ENCODE results near the gene HSBP1L1.

Gene HSBP1L1

DNA sequence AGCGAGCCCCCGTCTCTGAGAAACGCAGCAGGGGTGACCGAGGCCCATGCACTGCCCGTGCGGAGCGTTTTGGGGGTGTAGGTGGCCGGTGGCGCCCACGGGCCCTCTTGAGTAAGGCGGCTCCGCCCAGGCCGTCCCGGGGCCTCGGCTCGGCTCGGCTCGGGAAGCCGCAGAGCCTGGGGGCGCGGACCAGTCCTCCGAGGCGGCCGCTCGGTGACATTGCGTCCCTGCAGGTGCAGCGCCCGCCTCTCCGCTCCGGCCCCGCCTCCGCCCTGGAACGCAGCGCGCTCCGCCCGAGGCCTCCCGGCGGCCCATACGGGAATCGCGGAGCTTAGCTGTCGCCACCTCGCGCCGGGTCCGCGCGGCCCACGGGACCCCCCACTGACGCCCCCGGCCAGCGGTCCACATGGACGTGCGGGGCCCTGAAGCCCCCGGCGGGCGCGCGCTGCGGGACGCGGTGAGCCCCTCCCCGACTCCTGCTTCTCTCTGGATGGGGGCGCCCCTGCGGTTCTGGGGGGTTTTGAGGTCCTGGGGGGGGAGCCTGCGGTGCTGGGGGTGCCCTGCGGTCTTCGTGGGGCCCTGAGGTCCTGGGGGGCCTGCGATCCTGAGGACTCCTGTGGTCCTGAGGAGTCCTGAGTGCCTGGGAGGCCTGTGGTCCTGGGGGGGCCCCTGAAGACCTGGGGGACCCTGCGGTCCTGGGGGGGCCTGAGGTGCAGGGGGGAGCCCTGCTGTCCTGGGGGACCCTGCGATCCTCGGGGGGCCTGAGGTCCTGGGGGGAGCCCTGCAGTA, at the start of gene HSBP1L1:
HSBP1L1 (plus strand) TSS at position 314 of the 789 bp plus-strand sequence; CDS start at position 407, 93 bp downstream.
- peak; percentile 54 for DNase-seq

GRCh38 chr18:79915161-79916127, 49.0 kb upstream of the HSBP1L1 start:
- DNase-seq: no peak

GRCh38 chr18:79916128-79916494, 48.3 kb upstream of the HSBP1L1 start:
- DNase-seq: no peak

GRCh38 chr18:79916546-79917168, 47.8 kb upstream of the HSBP1L1 start:
- DNase-seq: no peak

DNA sequence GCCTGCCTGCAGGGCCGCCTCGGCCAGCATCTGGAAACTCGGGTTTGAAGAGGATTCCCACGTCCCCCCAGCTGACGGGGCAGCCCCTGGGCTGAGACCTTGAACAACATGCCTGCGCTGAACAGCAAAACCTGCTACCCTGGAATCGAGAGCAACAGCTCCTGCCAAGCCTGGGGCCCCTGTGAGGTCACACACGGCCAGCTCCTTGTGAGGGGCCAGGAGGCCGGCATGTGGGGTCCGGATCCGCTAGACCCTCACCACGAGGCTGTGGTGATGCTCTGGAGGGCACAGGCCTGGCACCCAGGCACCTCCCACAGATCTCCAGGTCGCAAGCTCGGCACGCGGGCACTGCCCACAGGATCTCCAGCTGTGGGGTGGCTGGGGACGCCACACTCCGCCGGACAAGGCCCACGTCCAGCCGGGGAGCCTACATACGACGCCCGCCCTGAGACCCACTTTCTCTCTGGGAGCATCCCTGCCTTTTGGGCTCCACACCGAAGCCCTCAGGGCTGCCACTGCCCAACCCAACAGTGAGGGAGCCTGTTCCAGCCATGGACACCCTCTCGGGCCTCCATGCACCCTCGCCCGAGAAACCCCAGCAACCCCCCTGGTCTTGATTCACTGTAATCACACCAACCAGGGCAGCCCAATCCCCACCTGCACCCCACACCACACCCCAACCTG, 47.1 kb upstream of the HSBP1L1 start:
- no peak for DNase-seq

- DNase-seq: no peak
Measured at GRCh38 chr18:79917853-79918614, 46.4 kb upstream of the HSBP1L1 start.

DNA sequence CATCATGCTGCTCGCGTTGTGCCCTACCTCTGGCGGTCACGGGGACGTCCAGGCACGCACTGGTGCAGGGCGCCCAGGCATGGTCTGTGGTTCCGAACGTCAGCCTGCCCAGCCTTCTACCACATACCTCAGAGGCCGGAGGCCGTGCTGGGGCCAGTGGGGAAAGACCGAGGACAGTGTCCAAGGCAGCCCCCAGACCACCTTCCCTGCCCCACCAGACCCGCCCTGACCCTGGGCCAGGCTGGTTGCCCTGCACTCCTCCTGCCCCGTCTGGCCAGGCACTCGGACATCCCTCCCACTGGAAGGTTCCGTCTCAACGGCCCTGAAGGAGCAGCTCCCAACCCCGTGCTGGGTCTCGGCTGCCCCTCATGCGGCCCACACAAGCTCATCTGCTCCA, 45.8 kb upstream of the HSBP1L1 start:
- no peak for DNase-seq

DNA sequence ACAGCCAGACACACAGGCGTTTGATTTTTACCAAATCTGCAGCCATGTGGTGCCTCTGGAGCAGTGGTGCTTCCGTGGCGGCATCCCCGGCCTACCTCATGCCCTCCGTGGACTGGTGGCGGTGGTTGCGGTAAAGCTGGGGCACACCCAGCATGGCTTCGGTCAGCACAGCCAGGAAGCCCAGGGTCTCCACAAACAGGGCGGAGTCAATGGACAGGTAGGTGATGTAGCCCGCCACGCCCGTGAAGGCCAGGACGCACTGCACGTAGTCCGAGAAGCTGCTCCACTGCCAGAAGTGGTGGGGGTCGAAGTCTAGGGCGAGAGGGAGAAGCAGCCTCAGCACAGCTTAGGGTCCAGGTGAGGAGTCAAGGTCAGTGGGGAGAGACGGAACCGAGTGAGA, 45.4 kb upstream of the HSBP1L1 start:
- no peak for DNase-seq

DNA sequence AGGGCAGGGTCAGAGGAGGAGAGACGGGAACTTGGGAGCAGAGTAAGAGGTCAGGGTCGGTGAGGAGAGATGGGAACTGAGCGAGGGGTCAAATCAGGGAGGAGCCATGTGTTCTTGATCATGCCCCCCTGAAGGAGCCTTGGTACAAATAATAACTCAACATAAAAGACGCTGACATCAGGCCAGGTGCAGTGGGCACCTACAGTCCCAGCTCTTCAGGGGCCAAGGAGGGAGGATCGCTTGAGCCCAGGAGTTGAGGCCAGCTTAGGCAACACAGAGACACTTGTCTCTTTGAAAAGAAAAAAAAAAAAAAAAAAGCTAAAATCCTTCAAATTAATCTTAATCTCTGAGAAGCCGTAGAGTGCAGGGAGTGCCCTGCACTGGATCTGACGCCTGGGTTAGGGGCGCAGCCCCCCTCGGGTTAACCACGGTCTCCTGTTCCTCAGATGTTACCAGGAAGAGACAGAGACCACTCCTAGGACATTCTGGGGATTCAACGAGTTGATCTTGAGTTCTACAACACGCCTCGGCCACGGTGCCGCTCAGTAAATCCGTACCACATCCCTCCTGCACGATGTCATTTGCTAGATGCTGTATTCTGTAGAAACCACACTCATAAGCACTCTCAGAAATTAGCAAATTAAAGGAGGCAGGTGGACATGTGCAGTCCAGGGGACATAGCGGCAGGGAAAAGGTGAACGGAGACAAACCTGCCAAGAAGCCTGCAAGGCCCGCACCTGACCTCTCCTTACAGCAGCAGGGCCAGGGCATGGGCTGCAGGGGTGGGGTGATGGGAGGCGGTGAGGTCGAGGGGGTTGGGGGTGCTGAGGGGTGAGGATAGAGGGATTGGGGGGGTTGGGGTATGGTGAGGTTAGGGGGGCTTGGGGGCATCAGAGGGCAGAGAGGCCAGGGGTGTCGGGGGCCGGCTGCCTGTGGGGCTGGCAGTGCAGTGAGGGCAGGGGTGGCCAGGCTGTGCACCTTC, 42.2 kb upstream of the HSBP1L1 start:
- no peak for DNase-seq

DNA sequence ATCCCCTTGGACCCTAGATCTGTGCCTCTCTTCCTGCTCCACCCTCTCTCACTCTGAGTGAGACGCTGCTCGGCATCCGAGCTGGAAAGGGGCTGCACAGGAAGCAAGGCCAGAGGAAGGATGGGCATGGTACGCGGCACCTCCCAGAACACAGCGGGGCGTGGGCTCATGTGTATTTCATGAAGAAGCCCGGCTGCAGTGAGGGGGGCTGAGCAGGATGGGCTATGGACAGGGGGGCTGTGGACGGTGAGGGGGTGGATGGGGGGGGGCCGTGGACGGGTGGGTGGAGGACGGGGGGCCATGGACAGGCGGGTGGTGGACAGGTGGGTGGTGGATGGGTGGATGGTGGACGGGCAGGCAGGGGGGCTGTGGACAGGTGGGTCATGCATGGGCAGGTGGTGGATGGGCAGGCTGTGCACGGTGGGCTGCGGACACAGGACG, 41.5 kb upstream of the HSBP1L1 start:
- DNase-seq: no peak

DNA sequence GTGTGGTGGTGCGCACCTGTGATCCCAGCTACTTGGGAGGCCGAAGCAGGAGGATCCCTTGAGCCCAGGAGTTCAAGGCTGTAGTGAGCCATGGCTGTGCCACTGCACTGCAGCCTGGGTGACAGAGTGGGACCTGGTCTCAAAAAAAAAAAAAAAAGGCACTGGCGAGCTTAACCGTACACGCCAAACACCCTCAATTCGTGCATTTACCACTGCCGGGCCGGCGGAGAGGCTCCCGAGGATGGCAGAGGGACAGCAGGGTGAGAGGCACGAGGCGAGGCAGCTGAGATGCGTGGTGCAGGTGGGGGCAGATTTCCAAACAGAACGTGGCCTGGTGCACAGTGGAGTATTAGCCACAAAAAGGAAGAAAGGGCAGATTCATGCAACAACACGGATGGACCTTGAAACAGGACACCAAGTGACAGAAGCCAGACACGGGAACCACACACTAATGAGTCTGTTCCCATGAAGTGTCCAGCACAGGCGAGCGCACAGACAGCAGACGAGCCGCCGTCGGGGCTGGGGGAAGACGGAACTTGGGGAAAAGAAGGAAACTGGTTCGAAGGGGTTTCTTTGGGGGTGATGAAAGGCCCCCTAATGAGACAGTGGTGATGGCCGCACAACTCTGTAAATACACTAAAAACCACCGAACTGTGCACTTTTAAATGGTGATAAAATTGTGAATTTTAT, 40.4 kb upstream of the HSBP1L1 start:
- no peak for DNase-seq

DNA sequence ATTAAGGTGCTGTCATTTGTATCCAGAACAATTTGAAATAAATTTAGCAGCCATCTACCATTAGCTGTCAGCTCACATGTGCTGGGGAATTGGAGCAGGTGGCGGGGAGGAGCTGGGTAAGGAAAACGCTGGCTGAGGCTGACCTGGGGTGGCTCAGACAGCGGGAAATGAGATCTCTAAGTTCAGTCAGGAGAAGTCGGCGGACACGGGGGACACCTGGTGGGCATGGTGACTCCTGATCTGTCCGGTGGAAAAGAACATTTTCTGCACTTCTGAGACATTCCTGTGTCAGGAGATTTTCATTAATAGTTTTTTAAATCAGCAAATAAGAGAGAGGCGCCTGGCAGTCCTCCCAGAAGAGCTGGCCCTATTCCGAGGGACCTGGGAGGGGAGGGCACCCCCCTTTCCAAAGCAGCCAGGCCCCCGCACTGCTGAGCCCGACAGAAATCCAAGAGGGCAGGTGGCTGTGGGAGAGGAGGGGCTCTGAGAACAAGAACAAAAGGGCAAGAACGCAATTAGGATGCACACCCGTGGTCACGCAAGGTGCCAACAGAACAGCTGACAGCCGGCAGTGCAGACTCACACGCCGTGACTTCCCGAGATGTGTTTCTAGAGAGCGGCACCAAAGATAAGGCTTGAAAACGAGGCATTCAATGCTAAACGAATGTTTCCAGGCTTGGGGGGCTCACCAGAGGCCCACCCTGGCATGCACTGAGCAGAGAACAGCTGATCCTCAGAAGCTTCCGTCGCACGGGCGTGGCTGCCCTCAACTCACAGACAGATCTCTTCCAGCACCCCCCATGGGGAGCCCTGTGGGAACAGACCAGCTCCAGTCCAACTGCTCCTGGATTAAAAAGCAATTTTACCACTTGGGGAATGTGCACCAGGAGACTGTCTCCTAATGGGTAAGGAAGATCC, 39.4 kb upstream of the HSBP1L1 start:
- DNase-seq: no peak

DNA sequence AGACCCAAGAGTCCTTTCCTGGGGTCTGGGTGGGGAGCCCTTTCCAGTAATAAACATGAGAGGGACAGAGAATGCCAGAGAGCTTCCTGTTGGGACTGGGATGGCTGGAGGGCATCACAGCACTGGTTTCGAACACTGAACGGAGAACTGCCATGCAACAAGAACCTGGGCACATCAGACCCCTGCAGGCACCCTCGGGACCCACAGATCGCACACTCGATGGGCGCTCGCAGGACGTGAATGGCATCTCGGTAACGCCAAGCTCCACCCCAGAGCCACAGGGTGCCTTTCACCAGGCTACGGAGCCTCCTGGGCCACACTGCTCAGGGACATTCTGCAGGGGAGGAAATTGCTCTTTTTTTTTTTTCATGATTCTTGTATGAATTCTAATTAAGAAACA, 38.1 kb upstream of the HSBP1L1 start:
- no peak for DNase-seq

DNA sequence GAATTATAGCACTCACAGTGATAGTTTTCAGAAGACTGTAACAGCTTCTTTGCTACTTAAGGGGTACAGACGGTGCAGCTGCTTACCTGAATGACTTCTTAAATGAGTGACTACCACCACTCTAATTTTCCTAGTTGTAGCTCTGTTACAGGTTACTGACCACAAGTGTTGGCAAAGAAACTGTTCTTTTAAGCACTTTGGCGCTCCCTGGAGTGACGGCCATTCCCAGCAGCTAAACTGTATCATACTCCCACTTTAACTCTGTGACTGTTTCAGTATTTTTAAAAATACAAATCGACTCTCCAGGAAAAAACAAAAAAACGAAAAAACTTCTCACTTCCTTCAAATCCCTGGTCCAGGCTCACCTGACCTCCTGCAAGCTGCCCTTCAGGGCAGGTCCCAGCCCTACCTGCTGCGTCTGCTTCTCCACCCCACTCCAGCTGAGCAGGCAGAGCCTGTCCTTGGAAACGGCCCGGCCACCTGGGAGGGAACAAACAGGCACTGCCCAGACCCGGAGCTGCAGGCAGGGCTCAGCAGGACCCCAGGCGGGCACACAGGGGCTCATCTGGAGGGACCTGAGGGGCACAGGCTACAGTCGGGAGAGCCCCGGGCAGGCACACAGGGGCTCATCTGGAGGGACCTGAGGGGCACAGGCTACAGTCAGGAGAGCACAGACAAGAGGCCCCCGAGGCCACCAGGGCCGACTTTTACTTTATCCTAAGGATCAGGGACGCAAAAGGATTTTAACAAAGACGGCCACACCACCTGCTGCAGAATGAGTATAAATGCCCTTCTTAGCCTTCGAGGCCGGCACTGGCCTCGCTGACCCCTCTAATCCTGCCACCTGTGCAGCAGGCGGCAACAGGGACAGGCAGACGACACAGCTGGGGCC, 37.5 kb upstream of the HSBP1L1 start:
- DNase-seq: no peak

DNA sequence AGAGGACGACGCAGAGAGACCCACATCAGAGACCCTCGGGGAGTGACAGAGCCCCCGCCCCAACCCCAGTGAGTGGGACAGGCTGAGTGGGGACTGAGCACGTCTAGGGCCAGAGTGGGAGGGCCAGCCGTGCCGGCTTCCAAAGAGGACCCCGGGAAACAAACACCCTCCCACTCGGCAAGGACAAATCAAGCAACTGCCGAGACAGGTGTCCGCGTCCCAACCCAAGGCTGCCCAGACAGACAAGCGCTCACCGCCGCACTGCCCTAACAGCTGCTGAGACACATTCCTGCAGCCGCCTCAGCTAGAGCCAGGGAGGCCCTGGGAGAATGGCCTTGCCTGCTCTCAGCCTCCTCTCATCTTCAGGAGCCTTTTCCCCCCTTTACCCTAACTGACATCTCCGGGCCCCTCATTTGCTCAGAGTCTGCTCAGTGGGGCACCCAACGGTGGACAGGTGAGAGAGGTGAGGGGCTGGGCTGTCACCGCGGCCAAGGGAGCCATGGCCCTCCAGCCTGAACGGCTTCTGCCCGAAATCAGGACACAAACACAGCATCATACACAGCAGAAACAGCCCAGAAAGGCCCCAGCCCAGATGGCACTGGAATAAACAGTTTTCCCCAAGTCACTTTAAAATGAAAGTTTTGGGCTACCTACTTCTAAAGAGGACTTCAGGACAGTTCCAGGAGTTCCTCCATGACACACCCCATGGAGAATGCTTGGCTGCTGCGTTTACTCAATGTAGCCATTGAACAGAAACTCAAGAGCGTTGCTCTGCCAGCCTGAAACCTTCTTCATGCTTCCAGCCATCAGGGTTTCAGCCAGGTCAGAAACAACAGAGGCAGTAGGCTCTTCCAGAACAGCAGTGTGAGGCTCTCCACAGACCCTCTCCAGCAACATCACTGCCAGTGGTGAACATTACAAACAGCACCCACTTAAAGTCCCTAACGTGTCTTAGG, 36.6 kb upstream of the HSBP1L1 start:
- no peak for DNase-seq

GRCh38 chr18:79928563-79928960, 35.9 kb upstream of the HSBP1L1 start:
- no peak for DNase-seq

Measured in stimulated activated naive CD4-positive, alpha-beta T cell treated with Interleukin-2 at 50 U/mL for 16 hours (primary cell).